Common myeloid progenitor, CD34-positive (primary cell): ENCODE measurements around the gene ACOT12.
"Not testable (repeated sequence)": the region's sequence is repeated elsewhere in the genome, so short reads cannot be mapped to it uniquely, and the experiment has no call there.

ENCODE experiments used
- CTCF ChIA-PET: fragments of 350-600 bp; sonication (Branson Sonifier 250); formaldehyde crosslinking; loops from one replicate; lab custom pipeline; 2021; ENCODE audit warnings: antibody characterized with exemption; lab: Charles Lee
- POLR2A ChIA-PET: fragments of 350-600 bp; sonication (Branson Sonifier 250); formaldehyde crosslinking; loops from one replicate; lab custom pipeline; 2021; ENCODE audit warnings: antibody characterized with exemption; lab: Charles Lee
- DNase-seq, 3 donors: peaks; one replicate each; pipeline versions ENCODE4 v3.0.0 to v3.0.0-alpha.2; 2013
- H3K27ac ChIP-seq, 2 experiments: 1 replicate in 1 of 2; 2 replicates in 1 of 2; pipeline ENCODE4 v1.7.0; 2013; ENCODE audit warnings: inconsistent platforms in 2 of 2, low read length in 2 of 2, mild to moderate bottlenecking in 2 of 2, low read depth in 1 of 2, moderate library complexity in 1 of 2; ENCODE audit not compliant: severe bottlenecking in 2 of 2, insufficient read depth in 1 of 2, poor library complexity in 1 of 2
- H3K27me3 ChIP-seq, 5 experiments: replicated peaks in 2 of 5; 1 replicate in 3 of 5; 2 replicates in 2 of 5; pipeline versions ENCODE4 v1.6.1 to v1.7.0; 2013; ENCODE audit warnings: low read length in 4 of 5, mild to moderate bottlenecking in 2 of 5, moderate library complexity in 2 of 5, inconsistent platforms in 1 of 5; ENCODE audit not compliant: insufficient read depth in 5 of 5, control insufficient read depth in 4 of 5
- H3K36me3 ChIP-seq, 4 experiments: 1 replicate in 2 of 4; 2 replicates in 2 of 4; pipeline versions ENCODE4 v1.6.1 to v1.7.0; 2013; ENCODE audit warnings: low read length in 3 of 4, control low read depth in 1 of 4, mild to moderate bottlenecking in 1 of 4; ENCODE audit not compliant: control insufficient read depth in 4 of 4, insufficient read depth in 4 of 4
- H3K4me1 ChIP-seq, 4 experiments: 1 replicate in 3 of 4; 2 replicates in 1 of 4; pipeline versions ENCODE4 v1.6.1 to v1.7.1; 2013; ENCODE audit warnings: low read length in 3 of 4, mild to moderate bottlenecking in 3 of 4, control low read depth in 1 of 4, inconsistent platforms in 1 of 4, moderate library complexity in 1 of 4; ENCODE audit not compliant: control insufficient read depth in 4 of 4, insufficient read depth in 4 of 4; ENCODE audit errors: control extremely low read depth in 1 of 4
- H3K4me3 ChIP-seq, 7 experiments: 1 replicate in 4 of 7; 2 replicates in 3 of 7; pipeline versions ENCODE4 v1.5.1 to v1.7.0; 2013; ENCODE audit warnings: mild to moderate bottlenecking in 7 of 7, low read length in 6 of 7, moderate library complexity in 6 of 7, inconsistent platforms in 2 of 7, low read depth in 2 of 7, control low read depth in 1 of 7; ENCODE audit not compliant: insufficient read depth in 4 of 7, control insufficient read depth in 1 of 7; ENCODE audit errors: extremely low read depth in 1 of 7
- H3K9me3 ChIP-seq, 5 experiments: 1 replicate in 4 of 5; 2 replicates in 1 of 5; pipeline versions ENCODE4 v1.6.1 to v1.7.1; 2013; ENCODE audit warnings: low read length in 4 of 5, mild to moderate bottlenecking in 2 of 5, inconsistent platforms in 1 of 5, low read depth in 1 of 5, moderate library complexity in 1 of 5; ENCODE audit not compliant: control insufficient read depth in 4 of 5, insufficient read depth in 2 of 5; ENCODE audit errors: control extremely low read depth in 1 of 5
- WGBS: methylation state at CpG from one replicate; pipeline ENCODE4 v1.1.5; 2013; ENCODE audit not compliant: insufficient coverage; 5-methylcytosine and 5-hydroxymethylcytosine counted together

The ACOT12 gene

DNA sequence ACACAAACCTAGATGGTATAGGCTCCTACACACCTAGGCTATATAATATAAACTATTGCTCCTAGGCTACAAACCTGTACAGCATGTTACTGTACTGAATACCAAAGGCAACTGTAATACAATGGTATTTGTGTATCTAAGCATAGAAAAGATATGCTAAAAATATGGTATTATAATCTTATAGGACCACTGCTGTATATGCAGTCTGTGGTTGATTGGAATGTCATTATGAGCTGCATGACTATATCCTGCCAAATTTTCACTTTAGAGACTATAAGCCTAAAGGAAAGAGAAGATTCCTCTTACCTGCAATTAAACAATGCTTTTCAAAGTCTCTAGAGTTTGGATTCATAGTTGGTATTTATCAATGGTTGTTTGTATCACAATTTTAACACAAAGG, 24.7 kb upstream of the ACOT12 start:
- Histone ChIP-seq H3K27ac (no peak overlapping the region), H3K36me3 (peaks cover 19 to 35% (median 19%) of the 10 kb centered on the region in 4 experiments), H3K4me3 (no peak overlapping the region), H3K27me3 (no peaks in the 10 kb centered on the region), H3K4me1 (peaks cover 4 to 24% (median 14%) of the 10 kb centered on the region in 4 experiments), H3K9me3 (no peaks in the 10 kb centered on the region)
- no peak for DNase-seq
- CTCF ChIA-PET: interaction anchor here (0.6 kb wide), 1 partner anchor 33 kb away, joined by 3 read pairs; no protein-coding TSS in a partner anchor
- POLR2A ChIA-PET: no interaction called here

- WGBS: 88% methylated on average over 3 of the region's 4 CpGs
- Histone ChIP-seq H3K4me1 (peaks cover 4 to 24% (median 14%) of the 10 kb centered on the region in 4 experiments), H3K36me3 (peaks cover 16 to 35% (median 22%) of the 10 kb centered on the region in 4 experiments), H3K27ac (no peak overlapping the region), H3K9me3 (no peaks in the 10 kb centered on the region), H3K4me3 (no peak overlapping the region), H3K27me3 (no peaks in the 10 kb centered on the region)
- ChIA-PET CTCF (no interaction called here), POLR2A (no interaction called here)
- DNase-seq: no peak
These were observed 23.1 kb upstream of the ACOT12 start for GRCh38 chr5:81417052-81417451.

- CTCF ChIA-PET: no interaction called here
These were observed 16.0 kb upstream of the ACOT12 start for GRCh38 chr5:81409896-81410295.

DNA sequence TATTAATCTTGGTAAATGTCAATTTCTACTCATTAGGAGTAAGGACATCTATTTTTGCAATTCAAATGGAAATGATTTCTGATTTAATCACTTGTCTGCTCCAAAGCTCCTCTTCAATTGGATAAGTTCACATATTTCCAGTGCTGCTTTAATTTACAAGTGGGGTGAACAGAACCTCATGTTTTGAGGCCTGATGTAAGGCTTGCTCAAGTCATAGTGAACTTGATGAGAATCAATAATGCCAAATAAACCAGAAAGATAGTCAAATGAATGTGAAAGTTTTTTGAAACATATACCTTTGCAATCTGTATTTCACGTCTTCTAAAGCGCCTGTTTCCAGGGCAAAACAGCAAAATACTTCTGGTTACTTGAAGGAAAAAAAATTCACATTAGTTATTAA, 15.4 kb upstream of the ACOT12 start:
- H3K27me3 ChIP-seq: no peaks in the 10 kb centered on the region
- no peaks in the 10 kb centered on the region for H3K4me1 ChIP-seq
- H3K9me3 ChIP-seq: no peaks in the 10 kb centered on the region
- CTCF ChIA-PET: no interaction called here
- H3K36me3 ChIP-seq: peaks cover 3 to 16% (median 7%) of the 10 kb centered on the region in 4 experiments
- no CpG with 5 or more reads among the region's 2 CpGs for WGBS
- H3K27ac ChIP-seq: no peak overlapping the region
- POLR2A ChIA-PET: no interaction called here
- H3K4me3 ChIP-seq: no peak overlapping the region
- DNase-seq: no peak

More at GRCh38 chr5:81409896-81410295, 16.0 kb upstream of the ACOT12 start:
- POLR2A ChIA-PET: no interaction called here
- Histone ChIP-seq H3K27me3 (no peaks in the 10 kb centered on the region), H3K36me3 (peaks cover 3 to 20% (median 10%) of the 10 kb centered on the region in 4 experiments), H3K4me1 (no peaks in the 10 kb centered on the region), H3K4me3 (no peak overlapping the region), H3K27ac (no peak overlapping the region), H3K9me3 (no peaks in the 10 kb centered on the region)
- 100% methylated on average over 1 of the region's 2 CpGs for WGBS
- DNase-seq: no peak

GRCh38 chr5:81408496-81408895, 14.6 kb upstream of the ACOT12 start:
- ChIA-PET POLR2A (interaction anchor here (0.6 kb wide), 1 partner anchor 103 kb away, joined by 5 read pairs; no protein-coding TSS in a partner anchor), CTCF (no interaction called here)
- Histone ChIP-seq H3K4me1 (no peaks in the 10 kb centered on the region), H3K27me3 (no peaks in the 10 kb centered on the region), H3K27ac (no peak overlapping the region), H3K36me3 (peaks cover 2 to 16% (median 4%) of the 10 kb centered on the region in 4 experiments), H3K4me3 (no peak overlapping the region), H3K9me3 (no peaks in the 10 kb centered on the region)
- DNase-seq: no peak
- 100% methylated on average over 1 of the region's 1 CpG for WGBS

GRCh38 chr5:81407811-81408210, 13.9 kb upstream of the ACOT12 start:
- WGBS: 100% methylated on average over 3 of the region's 4 CpGs
- H3K27ac ChIP-seq, H3K4me1 ChIP-seq, H3K9me3 ChIP-seq, H3K4me3 ChIP-seq, H3K27me3 ChIP-seq, DNase-seq, POLR2A ChIA-PET, CTCF ChIA-PET: not testable (repeated sequence)
- peaks cover 0 to 15% (median 4%) of the 10 kb centered on the region in 4 experiments for H3K36me3 ChIP-seq

DNA sequence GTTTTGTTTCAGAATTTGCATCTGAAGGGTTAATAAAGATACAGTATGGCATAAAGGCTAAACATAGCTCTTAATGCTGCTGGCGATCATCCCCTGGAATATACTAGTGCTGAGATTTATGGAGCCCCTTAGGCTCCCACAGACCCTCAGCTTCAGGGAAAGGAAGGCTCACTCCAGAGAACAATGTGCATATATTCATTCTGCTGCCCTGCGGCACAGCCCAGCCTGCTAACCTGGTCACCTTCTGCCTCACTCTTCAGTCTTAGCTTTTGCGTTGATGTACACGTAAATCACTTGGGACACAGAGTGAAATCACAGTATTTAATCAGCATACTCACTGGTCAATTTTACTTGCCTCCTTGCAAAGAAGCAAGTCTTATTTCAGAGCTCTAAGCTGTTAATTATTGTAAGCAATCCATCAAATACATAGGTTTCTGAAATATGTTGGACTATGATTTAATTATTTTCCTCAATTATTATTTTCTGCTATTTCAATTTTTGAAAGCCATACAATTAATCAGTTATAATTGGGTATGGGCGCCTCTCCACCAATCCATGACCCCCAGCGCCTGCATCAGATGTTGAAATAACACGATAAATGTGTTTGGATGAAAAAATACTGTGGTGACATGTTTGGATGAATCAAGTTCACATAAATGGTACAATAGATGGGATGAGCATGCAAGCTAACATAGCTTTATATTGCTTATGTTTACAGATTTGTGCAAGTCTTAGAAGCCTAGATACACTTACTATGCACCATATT, 11.4 kb upstream of the ACOT12 start:
- WGBS: 96% methylated on average over 4 of the region's 7 CpGs
- peaks cover 0 to 11% (median 4%) of the 10 kb centered on the region in 4 experiments for H3K4me1 ChIP-seq
- ChIA-PET CTCF (interaction anchor here (0.8 kb wide), 1 partner anchor 17 kb away, joined by 3 read pairs; no protein-coding TSS in a partner anchor), POLR2A (no interaction called here)
- no peaks in the 10 kb centered on the region for H3K9me3 ChIP-seq
- no peaks in the 10 kb centered on the region for H3K27me3 ChIP-seq
- H3K4me3 ChIP-seq: no peak overlapping the region
- H3K36me3 ChIP-seq: peaks cover 0 to 10% (median 4%) of the 10 kb centered on the region in 4 experiments
- no peak for DNase-seq
- H3K27ac ChIP-seq: no peak overlapping the region
